Hematopoietic multipotent progenitor cell treated with erythropoietin and hydrocortisone succinate and interleukin-3 and kit ligand, for 6 days (in vitro differentiated cells): Measurements from ENCODE around the gene C2CD2.

Experiments
- DNase-seq: peaks from one replicate; pipeline ENCODE4 v3.0.0-alpha.2; 2015

The C2CD2 gene

GRCh38 chr21:41929248-41929647 lies 24.6 kb downstream of the C2CD2 start:
- peak; percentile 29 for DNase-seq

GRCh38 chr21:41928621-41929220 lies 25.1 kb downstream of the C2CD2 start:
- peak; percentile 53 for DNase-seq

- peak; percentile 46 for DNase-seq
These were observed 25.9 kb downstream of the C2CD2 start for GRCh38 chr21:41927727-41928409.

- peak; percentile 29 for DNase-seq
These were observed 27.0 kb downstream of the C2CD2 start for GRCh38 chr21:41926807-41927171.

GRCh38 chr21:41926117-41926806 lies 27.6 kb downstream of the C2CD2 start:
- DNase-seq, result peak; percentile 81

GRCh38 chr21:41925767-41926116 lies 28.1 kb downstream of the C2CD2 start:
- DNase-seq, result no peak

GRCh38 chr21:41924368-41924754 lies 29.5 kb downstream of the C2CD2 start:
- DNase-seq, result no peak

- DNase-seq, result peak; percentile 32
These were observed 30.0 kb downstream of the C2CD2 start for GRCh38 chr21:41923631-41924367.

GRCh38 chr21:41923186-41923585 lies 30.6 kb downstream of the C2CD2 start:
- DNase-seq, result no peak

GRCh38 chr21:41921021-41921420 lies 32.8 kb downstream of the C2CD2 start:
- DNase-seq, result peak; percentile 43

GRCh38 chr21:41920476-41920875 lies 33.3 kb downstream of the C2CD2 start:
- DNase-seq, result no peak

GRCh38 chr21:41919666-41920398 lies 34.0 kb downstream of the C2CD2 start:
- DNase-seq, result no peak

GRCh38 chr21:41918561-41919358 lies 35.1 kb downstream of the C2CD2 start:
- DNase-seq, result no peak

- no peak for DNase-seq
These were observed 36.3 kb downstream of the C2CD2 start for GRCh38 chr21:41917531-41917930.

GRCh38 chr21:41916888-41917433 lies 36.9 kb downstream of the C2CD2 start:
- no peak for DNase-seq

- DNase-seq, result no peak
These were observed 38.9 kb downstream of the C2CD2 start for GRCh38 chr21:41914965-41915364.

- no peak for DNase-seq
These were observed 39.5 kb downstream of the C2CD2 start for GRCh38 chr21:41914358-41914757.

GRCh38 chr21:41913230-41913629 lies 40.6 kb downstream of the C2CD2 start:
- no peak for DNase-seq

- DNase-seq, result no peak
These were observed 45.0 kb downstream of the C2CD2 start for GRCh38 chr21:41908829-41909228.

- no peak for DNase-seq
These were observed 46.1 kb downstream of the C2CD2 start for GRCh38 chr21:41907496-41908258.

- DNase-seq, result no peak
These were observed 47.0 kb downstream of the C2CD2 start for GRCh38 chr21:41906770-41907169.
